SH-SY5Y (cell line): ENCODE results near the gene GABRB3.

Experiments used
- GATA2 ChIP-seq: IDR thresholded peaks from 2 replicates; pipeline ENCODE4 v1.6.1; 2011; ENCODE audit warnings: mild to moderate bottlenecking, low read depth, low read length
- GATA3 ChIP-seq: IDR thresholded peaks from 2 replicates; pipeline ENCODE4 v1.6.1; 2011; ENCODE audit warnings: low read depth, mild to moderate bottlenecking, low read length, moderate library complexity

GABRB3 gene

GRCh38 chr15:26595611-26596010 lies 177.3 kb downstream of the GABRB3 start:
- TF ChIP-seq GATA3 (no peak), GATA2 (no peak)

DNA sequence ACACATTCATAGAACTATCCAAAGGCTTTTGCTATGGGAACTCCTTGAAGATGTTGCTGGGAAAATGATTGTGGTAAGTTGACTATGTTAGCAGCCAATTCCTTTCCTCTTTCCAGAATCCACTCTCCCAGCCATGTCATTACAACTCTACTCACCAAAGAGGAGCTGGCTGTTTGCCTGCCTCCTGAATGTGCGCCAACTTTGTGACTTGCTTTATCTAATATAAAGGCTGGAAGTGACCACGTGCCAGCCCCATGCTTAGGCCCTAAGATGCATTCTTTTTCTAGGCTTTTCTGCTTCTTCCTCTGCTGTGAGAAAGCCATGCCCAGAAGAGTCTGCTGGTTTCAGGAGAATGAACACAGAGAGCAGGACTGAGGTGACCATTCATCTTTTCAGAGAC lies 182.2 kb downstream of the GABRB3 start:
- TF ChIP-seq GATA2 (no peak), GATA3 (no peak)

DNA sequence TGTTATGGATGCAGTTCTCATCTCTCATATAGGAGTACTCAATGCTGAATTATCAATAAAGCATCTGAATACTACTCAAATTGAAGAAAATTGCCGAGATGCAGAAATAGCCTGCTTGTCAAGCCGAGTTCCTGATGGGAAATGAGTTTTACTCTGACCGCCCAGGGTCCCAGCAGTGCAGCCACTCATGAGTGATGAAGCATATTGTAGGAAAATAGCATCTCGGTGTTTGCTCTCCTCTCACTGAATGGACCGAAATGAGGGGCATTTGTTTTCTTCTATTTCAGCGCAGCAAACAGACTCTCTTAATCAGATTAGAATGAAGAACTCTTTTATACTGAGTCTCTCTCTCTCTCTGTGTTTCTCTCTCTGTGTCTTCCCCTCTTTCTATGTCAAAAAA lies 190.0 kb downstream of the GABRB3 start:
- TF ChIP-seq GATA2 (no peak), GATA3 (no peak)

DNA sequence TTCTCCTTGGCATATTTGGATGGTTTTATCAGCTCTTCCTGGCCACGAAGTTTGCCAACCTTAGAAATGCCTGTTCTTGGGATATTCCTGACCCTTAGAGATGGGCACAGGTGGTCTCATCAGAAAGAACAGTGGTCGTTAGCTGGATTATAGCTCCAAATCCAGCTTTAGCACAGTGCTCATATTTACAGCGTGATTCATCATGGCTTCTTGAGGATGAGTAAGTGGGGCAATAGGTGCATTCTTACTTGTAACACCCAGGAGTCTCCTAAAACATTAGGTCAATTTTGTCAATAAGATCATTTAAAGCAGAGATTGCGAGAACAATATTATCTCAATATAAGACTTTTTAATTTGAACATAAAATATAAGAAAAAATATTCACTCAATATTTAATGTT lies 191.9 kb downstream of the GABRB3 start:
- no peak for TF ChIP-seq GATA2
- TF ChIP-seq GATA3 = no peak

- TF ChIP-seq GATA2 = no peak
- TF ChIP-seq GATA3 = no peak
Measured at GRCh38 chr15:26572602-26573350, 200.1 kb downstream of the GABRB3 start.

- TF ChIP-seq GATA3 (no peak), GATA2 (no peak)
Measured at GRCh38 chr15:26571346-26571745, 201.5 kb downstream of the GABRB3 start.

- TF ChIP-seq GATA2 (no peak), GATA3 (no peak)
Measured at GRCh38 chr15:26565542-26565941, 207.3 kb downstream of the GABRB3 start.

DNA sequence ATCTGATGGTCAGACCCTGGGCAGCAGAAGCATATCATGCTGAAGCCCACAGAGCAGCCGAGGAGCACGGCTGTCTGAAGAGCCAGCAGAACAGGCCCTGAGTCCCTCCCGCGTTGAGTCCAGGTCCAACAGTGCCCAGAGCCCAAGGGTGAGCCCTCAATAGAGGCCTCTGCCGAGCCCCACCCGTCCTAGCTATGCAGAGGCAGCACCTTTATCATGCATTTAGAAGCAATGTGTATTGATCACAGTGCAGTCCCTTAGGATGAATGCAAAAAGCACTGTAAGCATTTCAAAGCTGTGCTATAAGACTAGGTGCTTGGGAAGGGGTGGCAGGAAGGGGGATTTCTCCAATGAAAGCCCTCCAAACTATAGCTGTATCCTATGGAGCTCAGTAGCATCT lies 208.5 kb downstream of the GABRB3 start:
- no peak for TF ChIP-seq GATA2
- no peak for TF ChIP-seq GATA3

DNA sequence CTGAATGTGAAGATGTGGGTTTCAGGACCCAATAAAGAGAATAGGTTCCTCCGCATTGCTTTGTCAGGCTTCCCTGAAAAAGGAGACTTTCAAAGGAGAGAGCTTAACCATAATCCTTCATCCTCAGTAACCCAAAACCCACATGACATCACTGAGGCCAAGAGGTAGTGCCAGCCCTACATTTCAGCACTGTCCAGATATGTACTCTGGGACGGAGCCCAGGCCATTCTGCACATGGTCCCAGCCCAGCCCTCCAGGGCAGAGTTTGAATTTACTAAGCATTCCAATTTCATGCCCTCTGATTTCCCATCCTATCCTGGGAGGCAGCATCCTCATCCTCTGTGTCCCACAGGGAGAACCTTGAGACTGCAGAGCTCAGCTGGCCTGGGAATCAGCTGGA lies 210.5 kb downstream of the GABRB3 start:
- no peak for TF ChIP-seq GATA2
- TF ChIP-seq GATA3 = no peak

- TF ChIP-seq GATA2 (no peak), GATA3 (no peak)
Measured at GRCh38 chr15:26561896-26562295, 211.0 kb downstream of the GABRB3 start.

- TF ChIP-seq GATA2 (no peak), GATA3 (no peak)
Measured at GRCh38 chr15:26561130-26561529, 211.7 kb downstream of the GABRB3 start.

DNA sequence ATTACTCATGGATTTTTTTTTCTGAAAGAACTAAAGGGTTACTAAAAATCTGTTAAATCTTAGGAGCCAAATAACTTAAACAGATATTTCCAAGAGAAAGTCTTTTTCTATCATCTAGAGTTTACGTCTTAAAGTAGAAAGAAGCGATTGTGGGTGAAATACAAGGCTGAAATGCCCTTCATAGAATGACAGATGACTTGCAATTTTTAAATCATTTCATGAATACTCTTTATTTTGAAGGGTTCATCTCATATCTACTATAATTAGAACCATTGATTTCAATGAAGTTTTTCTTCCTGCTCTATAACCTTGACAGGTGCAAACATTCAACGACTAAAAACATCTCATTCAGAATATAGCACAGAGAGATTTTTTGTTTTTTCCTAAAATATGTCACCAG lies 217.0 kb downstream of the GABRB3 start:
- TF ChIP-seq GATA3 (no peak), GATA2 (no peak)

DNA sequence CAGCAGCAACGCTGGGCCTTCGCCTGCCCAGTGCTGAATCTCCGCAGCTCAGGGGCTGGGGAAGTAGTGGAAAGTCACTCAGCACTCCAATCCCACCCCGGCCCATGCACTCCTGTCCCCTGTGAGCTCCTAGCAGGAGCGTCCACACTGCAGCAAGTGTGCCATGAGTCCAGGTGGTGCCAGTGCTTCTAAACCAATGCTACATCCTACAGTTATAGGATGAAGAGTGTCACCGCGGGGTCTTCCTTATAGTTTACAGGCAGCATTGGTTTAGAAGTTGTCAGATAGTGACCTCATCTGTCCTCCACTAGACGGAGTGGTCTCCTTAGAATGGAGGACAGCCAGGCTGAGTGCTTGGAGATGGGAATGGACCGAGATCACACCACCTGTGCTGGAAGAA lies 221.4 kb downstream of the GABRB3 start:
- TF ChIP-seq GATA3 (no peak), GATA2 (no peak)

DNA sequence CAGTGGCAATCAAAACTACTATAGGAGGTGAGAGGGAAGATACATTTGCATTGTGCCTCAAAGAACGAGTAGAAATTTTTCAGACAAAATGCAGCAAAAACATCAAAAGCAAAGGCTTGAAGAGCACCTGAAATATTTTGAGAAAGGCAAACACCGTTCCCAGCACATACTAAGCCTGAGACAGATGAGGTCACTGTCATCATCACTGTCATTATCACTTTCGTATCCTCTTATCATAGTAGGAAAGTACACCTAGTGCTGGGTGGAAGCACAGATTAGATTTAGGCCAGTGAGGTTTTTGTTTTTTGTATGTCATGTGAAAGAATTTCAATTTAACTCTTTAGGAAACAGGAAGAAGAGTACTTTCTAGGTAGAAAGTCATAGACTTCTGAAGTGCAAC lies 222.0 kb downstream of the GABRB3 start:
- TF ChIP-seq GATA3 (no peak), GATA2 (no peak)

- TF ChIP-seq GATA2 (no peak), GATA3 (no peak)
Measured at GRCh38 chr15:26537663-26538062, 235.2 kb downstream of the GABRB3 start.

GRCh38 chr15:26531489-26531888 lies 241.4 kb downstream of the GABRB3 start:
- TF ChIP-seq GATA2 = no peak
- no peak for TF ChIP-seq GATA3
